WTC11 (cell line): ENCODE results near the gene CD1D.

Experiments
- CBFB ChIP-seq: sonication (generic); formaldehyde crosslinking; IDR thresholded peaks from 2 replicates; pipeline ENCODE4 v1.8.1; 2022; ENCODE audit warnings: mild to moderate bottlenecking, low read depth, missing genetic modification reagents
- FOXJ3 ChIP-seq: sonication (generic); formaldehyde crosslinking; IDR thresholded peaks from 2 replicates; pipeline ENCODE4 v1.9.0; 2021; ENCODE audit warnings: missing genetic modification reagents, mild to moderate bottlenecking, borderline replicate concordance
- GTF2I ChIP-seq: fragments of 250-450 bp; sonication (Bioruptor Pico); conservative IDR thresholded peaks from 2 replicates; pipeline ENCODE4 v1.4.0; 2021; ENCODE audit warnings: mild to moderate bottlenecking
- TEAD4 ChIP-seq: sonication (generic); formaldehyde crosslinking; IDR thresholded peaks from 2 replicates; pipeline ENCODE4 v1.8.0; 2022; ENCODE audit warnings: mild to moderate bottlenecking, missing genetic modification reagents
- TP53 ChIP-seq: sonication (generic); formaldehyde crosslinking; IDR thresholded peaks from 2 replicates; pipeline ENCODE4 v1.8.1; 2023; ENCODE audit warnings: mild to moderate bottlenecking, missing genetic modification reagents
- TF ChIP-seq, protein P1 (sequence below): fragments of 200-600 bp; IDR thresholded peaks from 2 replicates; pipeline ENCODE4 v1.8.0; 2022; ENCODE audit warnings: antibody characterized with exemption
- TF ChIP-seq, protein P2 (sequence below): sonication (generic); formaldehyde crosslinking; IDR thresholded peaks from 2 replicates; pipeline ENCODE4 v1.8.0; 2022; ENCODE audit warnings: mild to moderate bottlenecking, missing genetic modification reagents
- TF ChIP-seq, protein P3 (sequence below): sonication (generic); formaldehyde crosslinking; conservative IDR thresholded peaks from 2 replicates; pipeline ENCODE4 v1.8.1; 2022; ENCODE audit warnings: mild to moderate bottlenecking, missing genetic modification reagents

DNA sequence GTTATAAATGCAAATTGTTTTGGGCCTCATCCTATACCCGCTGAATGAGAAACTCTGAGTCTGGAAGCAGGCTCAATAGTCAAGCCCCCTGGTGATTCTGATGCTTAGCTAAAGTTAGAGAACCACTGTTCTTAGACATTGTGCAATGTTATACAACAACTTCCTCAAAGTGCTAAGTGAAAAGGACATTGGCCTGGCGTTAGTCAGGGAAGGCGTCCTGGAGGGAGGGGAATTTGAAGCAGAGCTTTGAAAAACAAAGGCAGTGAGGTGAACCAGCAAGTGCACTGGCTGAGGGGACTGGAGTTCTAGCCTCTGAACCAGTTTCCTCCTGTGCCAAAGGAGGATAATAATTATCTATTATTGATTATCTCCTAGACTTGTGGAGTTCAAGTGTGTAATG, 5.1 kb downstream of the CD1D start:
- TF ChIP-seq FOXJ3 (CRISPR knock-in tag) (no peak), TEAD4 (CRISPR knock-in tag) (no peak), TP53 (CRISPR knock-in tag) (no peak), GTF2I (CRISPR knock-in tag) (no peak), CBFB (no peak)
- TF ChIP-seq, protein P1, sequence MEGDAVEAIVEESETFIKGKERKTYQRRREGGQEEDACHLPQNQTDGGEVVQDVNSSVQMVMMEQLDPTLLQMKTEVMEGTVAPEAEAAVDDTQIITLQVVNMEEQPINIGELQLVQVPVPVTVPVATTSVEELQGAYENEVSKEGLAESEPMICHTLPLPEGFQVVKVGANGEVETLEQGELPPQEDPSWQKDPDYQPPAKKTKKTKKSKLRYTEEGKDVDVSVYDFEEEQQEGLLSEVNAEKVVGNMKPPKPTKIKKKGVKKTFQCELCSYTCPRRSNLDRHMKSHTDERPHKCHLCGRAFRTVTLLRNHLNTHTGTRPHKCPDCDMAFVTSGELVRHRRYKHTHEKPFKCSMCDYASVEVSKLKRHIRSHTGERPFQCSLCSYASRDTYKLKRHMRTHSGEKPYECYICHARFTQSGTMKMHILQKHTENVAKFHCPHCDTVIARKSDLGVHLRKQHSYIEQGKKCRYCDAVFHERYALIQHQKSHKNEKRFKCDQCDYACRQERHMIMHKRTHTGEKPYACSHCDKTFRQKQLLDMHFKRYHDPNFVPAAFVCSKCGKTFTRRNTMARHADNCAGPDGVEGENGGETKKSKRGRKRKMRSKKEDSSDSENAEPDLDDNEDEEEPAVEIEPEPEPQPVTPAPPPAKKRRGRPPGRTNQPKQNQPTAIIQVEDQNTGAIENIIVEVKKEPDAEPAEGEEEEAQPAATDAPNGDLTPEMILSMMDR, result no peak
- TF ChIP-seq, protein P2, sequence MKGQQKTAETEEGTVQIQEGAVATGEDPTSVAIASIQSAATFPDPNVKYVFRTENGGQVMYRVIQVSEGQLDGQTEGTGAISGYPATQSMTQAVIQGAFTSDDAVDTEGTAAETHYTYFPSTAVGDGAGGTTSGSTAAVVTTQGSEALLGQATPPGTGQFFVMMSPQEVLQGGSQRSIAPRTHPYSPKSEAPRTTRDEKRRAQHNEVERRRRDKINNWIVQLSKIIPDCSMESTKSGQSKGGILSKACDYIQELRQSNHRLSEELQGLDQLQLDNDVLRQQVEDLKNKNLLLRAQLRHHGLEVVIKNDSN (CRISPR knock-in tag), result no peak
- TF ChIP-seq, protein P3, sequence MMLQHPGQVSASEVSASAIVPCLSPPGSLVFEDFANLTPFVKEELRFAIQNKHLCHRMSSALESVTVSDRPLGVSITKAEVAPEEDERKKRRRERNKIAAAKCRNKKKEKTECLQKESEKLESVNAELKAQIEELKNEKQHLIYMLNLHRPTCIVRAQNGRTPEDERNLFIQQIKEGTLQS (CRISPR knock-in tag), result no peak
